D721Med (cell line): ENCODE results near the gene AQP12B.

Source experiments
- DNase-seq: peaks from one replicate; pipeline ENCODE4 v3.0.0; 2011; ENCODE audit warnings: low spot score; ENCODE audit not compliant: insufficient read length
- FAIRE-seq: peaks from 2 replicates; lab custom pipeline; 2011; peaks lifted over from hg19 to GRCh38; lab: Jason Lieb, UNC
- CTCF ChIP-seq: IDR thresholded peaks from 2 replicates; pipeline ENCODE4 v1.5.1; 2012; ENCODE audit warnings: mild to moderate bottlenecking, control low read depth; ENCODE audit not compliant: insufficient read depth; ENCODE audit errors: missing control alignments

The AQP12B gene

GRCh38 chr2:240707043-240707756 is 24.5 kb upstream of the AQP12B start:
- no peak for TF ChIP-seq CTCF
- no peak for FAIRE-seq
- DNase-seq: no peak

- FAIRE-seq (no peak), DNase-seq (no peak)
- no peak for TF ChIP-seq CTCF
Observed at GRCh38 chr2:240705204-240705791, 22.6 kb upstream of the AQP12B start.

- no peak for FAIRE-seq
- no peak for TF ChIP-seq CTCF
Observed at GRCh38 chr2:240704651-240705050, 22.0 kb upstream of the AQP12B start.

GRCh38 chr2:240703417-240704341 is 21.0 kb upstream of the AQP12B start:
- FAIRE-seq: no peak
- no peak for TF ChIP-seq CTCF

More at GRCh38 chr2:240704651-240705050, 22.0 kb upstream of the AQP12B start:
- no peak for DNase-seq

GRCh38 chr2:240702640-240703011 is 19.9 kb upstream of the AQP12B start:
- no peak for TF ChIP-seq CTCF
- no peak for DNase-seq
- no peak for FAIRE-seq

More at GRCh38 chr2:240703417-240704341, 21.0 kb upstream of the AQP12B start:
- DNase-seq: no peak

GRCh38 chr2:240701736-240702639 is 19.3 kb upstream of the AQP12B start:
- DNase-seq (no peak), FAIRE-seq (no peak)
- TF ChIP-seq CTCF: no peak
